A549 (cell line): ENCODE results near the gene MLX.

Experiments used
- CEBPB ChIP-seq, 2 experiments: fragments of >200 bp in 1 of 2; sonication (Bioruptor Twin) in 1 of 2; formaldehyde crosslinking in 1 of 2; IDR thresholded peaks; 2 replicates each; pipeline ENCODE4 v1.6.1; 2012 to 2016
- CTCF ChIP-seq: fragments of >200 bp; sonication (Bioruptor Twin); formaldehyde crosslinking; IDR thresholded peaks from 3 replicates; pipeline ENCODE4 v1.5.1; 2016
- EP300 ChIP-seq, 2 experiments: fragments of >200 bp; sonication (Bioruptor Twin); formaldehyde crosslinking; IDR thresholded peaks; 2 replicates in 1 of 2; 3 replicates in 1 of 2; pipeline ENCODE4 v1.6.1; 2016 to 2017
- MAFK ChIP-seq: fragments of 450-650 bp; IDR thresholded peaks from 2 replicates; pipeline ENCODE4 v1.6.1; 2014; ENCODE audit not compliant: partially characterized antibody
- MAZ ChIP-seq: fragments of 150-350 bp; IDR thresholded peaks from 2 replicates; pipeline ENCODE4 v1.6.1; 2014; ENCODE audit warnings: antibody characterized with exemption, low read depth, low read length, borderline replicate concordance
- MYC ChIP-seq: IDR thresholded peaks from 2 replicates; pipeline ENCODE4 v1.6.1; 2012; ENCODE audit warnings: mild to moderate bottlenecking, inconsistent platforms, low read length, improper control_type of control experiment, borderline replicate concordance
- RAD21 ChIP-seq, 2 experiments: fragments of >200 bp in 1 of 2; sonication (Bioruptor Twin) in 1 of 2; formaldehyde crosslinking in 1 of 2; IDR thresholded peaks in 1 of 2; conservative IDR thresholded peaks in 1 of 2; 2 replicates in 1 of 2; 3 replicates in 1 of 2; pipeline ENCODE4 v1.6.1; 2012 to 2018; ENCODE audit warnings: inconsistent platforms in 1 of 2
- SREBF2 ChIP-seq: fragments of 450-650 bp; IDR thresholded peaks from 2 replicates; pipeline ENCODE4 v1.6.1; 2014; ENCODE audit warnings: mild to moderate bottlenecking, moderate library complexity
- USF2 ChIP-seq: fragments of 450-650 bp; IDR thresholded peaks from 2 replicates; pipeline ENCODE4 v1.6.1; 2014; ENCODE audit warnings: antibody characterized with exemption

DNA sequence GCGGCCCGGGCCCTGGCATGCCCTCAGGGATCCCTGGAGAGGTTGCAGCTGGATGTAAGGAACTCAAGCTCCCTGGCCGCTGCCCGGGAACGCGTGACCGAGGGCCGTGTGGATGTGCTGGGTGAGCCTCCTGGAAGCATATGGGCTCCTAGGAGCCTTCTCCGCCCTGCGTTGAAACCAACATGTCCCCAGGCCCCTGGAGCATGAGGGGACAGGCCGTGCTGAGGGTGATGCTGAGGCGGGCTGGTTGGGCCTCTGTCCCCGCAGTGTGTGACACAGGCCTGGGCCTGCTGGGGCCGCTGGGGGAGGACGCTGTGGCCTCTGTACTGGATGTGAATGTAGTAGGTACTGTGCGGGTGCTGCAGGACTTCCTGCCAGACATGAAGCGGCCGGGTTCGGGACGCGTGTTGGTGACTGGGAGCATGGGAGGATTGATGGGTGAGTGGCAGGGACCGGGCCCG lies 19.9 kb upstream of the MLX start:
- TF ChIP-seq CTCF (no peak), SREBF2 (no peak), RAD21 (conservative IDR thresholded peaks at IDR 0.05 in 1 of 2, IDR thresholded peaks at IDR 0.05 in 1 of 2) (no peak), MAZ (no peak), CEBPB (IDR thresholded peaks at IDR 0.05) (no peak), EP300 (IDR thresholded peaks at IDR 0.05) (no peak), MAFK (no peak), USF2 (no peak), MYC (no peak)
